ENCODE results near the gene STAC3. TPM values are rescaled to one million over a fixed set of nuclear protein-coding genes. Genes with fewer than 3 reads are reported as not detected.

STAC3 gene
- total RNA-seq, 1 experiment from 2014 or later, result 2.2 TPM

DNA sequence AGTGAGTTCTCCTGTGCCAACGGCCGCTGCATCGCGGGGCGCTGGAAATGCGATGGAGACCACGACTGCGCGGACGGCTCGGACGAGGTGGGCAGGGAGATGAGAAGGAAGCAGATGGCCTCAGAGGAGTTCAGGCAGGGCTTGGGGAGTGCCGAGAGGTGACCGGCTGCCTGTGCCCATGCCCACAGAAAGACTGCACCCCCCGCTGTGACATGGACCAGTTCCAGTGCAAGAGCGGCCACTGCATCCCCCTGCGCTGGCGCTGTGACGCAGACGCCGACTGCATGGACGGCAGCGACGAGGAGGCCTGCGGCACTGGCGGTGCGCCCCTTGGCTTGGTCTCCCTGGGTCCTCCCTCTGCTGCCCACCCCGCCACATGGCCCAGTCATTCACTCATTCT lies 47.8 kb downstream of the STAC3 start:
- no peak overlapping the region for H3K4me3 ChIP-seq
- no peaks in the 10 kb centered on the region for H3K9me2 ChIP-seq (ENCODE audit: insufficient read depth)
- no peak overlapping the region for H3K27ac ChIP-seq
- no peaks in the 10 kb centered on the region for H3K27me3 ChIP-seq (ENCODE audit: insufficient read depth, low read depth)
- DNase-seq, result no peak
- POLR2A ChIA-PET (ENCODE audit: unreplicated experiment), result no interaction called here
- no peak overlapping the region for H2AFZ ChIP-seq
- H3K79me2 ChIP-seq (ENCODE audit: low read depth), result no peaks in the 10 kb centered on the region
- intact Hi-C loops (cut with micrococcal nuclease; ENCODE audit: unreplicated experiment), result no loop called here
- TF ChIP-seq, protein P1, sequence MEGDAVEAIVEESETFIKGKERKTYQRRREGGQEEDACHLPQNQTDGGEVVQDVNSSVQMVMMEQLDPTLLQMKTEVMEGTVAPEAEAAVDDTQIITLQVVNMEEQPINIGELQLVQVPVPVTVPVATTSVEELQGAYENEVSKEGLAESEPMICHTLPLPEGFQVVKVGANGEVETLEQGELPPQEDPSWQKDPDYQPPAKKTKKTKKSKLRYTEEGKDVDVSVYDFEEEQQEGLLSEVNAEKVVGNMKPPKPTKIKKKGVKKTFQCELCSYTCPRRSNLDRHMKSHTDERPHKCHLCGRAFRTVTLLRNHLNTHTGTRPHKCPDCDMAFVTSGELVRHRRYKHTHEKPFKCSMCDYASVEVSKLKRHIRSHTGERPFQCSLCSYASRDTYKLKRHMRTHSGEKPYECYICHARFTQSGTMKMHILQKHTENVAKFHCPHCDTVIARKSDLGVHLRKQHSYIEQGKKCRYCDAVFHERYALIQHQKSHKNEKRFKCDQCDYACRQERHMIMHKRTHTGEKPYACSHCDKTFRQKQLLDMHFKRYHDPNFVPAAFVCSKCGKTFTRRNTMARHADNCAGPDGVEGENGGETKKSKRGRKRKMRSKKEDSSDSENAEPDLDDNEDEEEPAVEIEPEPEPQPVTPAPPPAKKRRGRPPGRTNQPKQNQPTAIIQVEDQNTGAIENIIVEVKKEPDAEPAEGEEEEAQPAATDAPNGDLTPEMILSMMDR (conservative IDR thresholded peaks at IDR 0.05), result no peak
- TF ChIP-seq EZH2 (IDR thresholded peaks at IDR 0.05; ENCODE audit: low read depth), result no peak
- H3F3A ChIP-seq (ENCODE audit: insufficient read depth, low read depth), result no peaks in the 10 kb centered on the region
- no TSS peak for BruUV-seq (replicated peaks)
- no peak overlapping the region for H3K4me2 ChIP-seq
- CTCF ChIA-PET, result no interaction called here
- H3K36me3 ChIP-seq (ENCODE audit: low read depth), result no peaks in the 10 kb centered on the region
- H4K20me1 ChIP-seq (ENCODE audit: insufficient read depth), result no peaks in the 10 kb centered on the region
- no peaks in the 10 kb centered on the region for H3K9me3 ChIP-seq (ENCODE audit: insufficient read depth, low read depth)
- H3K4me1 ChIP-seq (replicated peaks; ENCODE audit: insufficient read depth), result no peaks in the 10 kb centered on the region

DNA sequence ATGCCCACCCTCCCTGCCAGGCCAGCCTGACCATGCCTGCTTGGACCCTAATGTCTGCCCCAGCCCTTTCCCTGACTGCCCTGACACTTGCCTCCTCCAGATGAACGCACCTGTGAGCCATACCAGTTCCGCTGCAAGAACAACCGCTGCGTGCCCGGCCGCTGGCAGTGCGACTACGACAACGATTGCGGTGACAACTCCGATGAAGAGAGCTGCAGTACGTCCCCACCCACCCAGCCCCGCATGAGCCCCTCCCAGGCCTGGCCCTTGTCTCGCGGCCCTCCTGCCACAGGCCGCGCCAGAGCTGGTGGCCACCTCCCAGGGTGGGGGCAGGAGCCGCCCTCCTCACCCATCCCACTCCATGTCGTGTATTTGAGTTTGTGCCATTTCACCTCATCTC lies 48.7 kb downstream of the STAC3 start:
- ChIA-PET POLR2A (ENCODE audit: unreplicated experiment) (no interaction called here), CTCF (no interaction called here)
- no peaks in the 10 kb centered on the region for H3K79me2 ChIP-seq (ENCODE audit: low read depth)
- no TSS peak for BruUV-seq (replicated peaks)
- H3K4me1 ChIP-seq (replicated peaks; ENCODE audit: insufficient read depth), result no peaks in the 10 kb centered on the region
- H4K20me1 ChIP-seq (ENCODE audit: insufficient read depth), result no peaks in the 10 kb centered on the region
- no peaks in the 10 kb centered on the region for H3K9me3 ChIP-seq (ENCODE audit: insufficient read depth, low read depth)
- no peak overlapping the region for H2AFZ ChIP-seq
- intact Hi-C loops (cut with micrococcal nuclease; ENCODE audit: unreplicated experiment), result no loop called here
- H3F3A ChIP-seq (ENCODE audit: insufficient read depth, low read depth), result no peaks in the 10 kb centered on the region
- H3K4me3 ChIP-seq, result no peak overlapping the region
- DNase-seq, result no peak
- no peak overlapping the region for H3K4me2 ChIP-seq
- no peaks in the 10 kb centered on the region for H3K27me3 ChIP-seq (ENCODE audit: insufficient read depth, low read depth)
- TF ChIP-seq EZH2 (IDR thresholded peaks at IDR 0.05; ENCODE audit: low read depth), result no peak
- TF ChIP-seq, protein P1 (conservative IDR thresholded peaks at IDR 0.05), result no peak
- no peaks in the 10 kb centered on the region for H3K36me3 ChIP-seq (ENCODE audit: low read depth)
- H3K27ac ChIP-seq, result no peak overlapping the region
- H3K9me2 ChIP-seq (ENCODE audit: insufficient read depth), result no peaks in the 10 kb centered on the region

DNA sequence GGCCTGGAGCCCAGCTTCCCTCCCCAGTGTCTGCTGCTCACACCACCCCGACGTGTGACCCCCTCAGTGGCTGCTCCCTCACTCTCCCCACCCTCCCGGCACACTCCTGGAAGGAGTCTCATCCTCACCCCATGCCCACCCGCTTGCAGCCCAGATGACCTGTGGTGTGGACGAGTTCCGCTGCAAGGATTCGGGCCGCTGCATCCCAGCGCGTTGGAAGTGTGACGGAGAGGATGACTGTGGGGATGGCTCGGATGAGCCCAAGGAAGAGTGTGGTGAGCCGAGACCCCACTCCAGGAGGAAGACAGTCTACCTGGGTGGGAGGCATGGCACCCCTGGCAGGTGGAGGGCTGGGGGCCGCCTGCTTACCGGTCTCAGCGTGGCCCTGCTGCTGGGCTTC lies 49.4 kb downstream of the STAC3 start:
- intact Hi-C loops (cut with micrococcal nuclease; ENCODE audit: unreplicated experiment), result no loop called here
- POLR2A ChIA-PET (ENCODE audit: unreplicated experiment), result no interaction called here
- DNase-seq, result no peak
- CTCF ChIA-PET, result no interaction called here
- Histone ChIP-seq H4K20me1 (ENCODE audit: insufficient read depth) (no peaks in the 10 kb centered on the region), H2AFZ (no peak overlapping the region), H3K4me2 (no peak overlapping the region), H3K36me3 (ENCODE audit: low read depth) (no peaks in the 10 kb centered on the region), H3K27ac (no peak overlapping the region), H3K27me3 (ENCODE audit: insufficient read depth, low read depth) (no peaks in the 10 kb centered on the region), H3K4me1 (replicated peaks; ENCODE audit: insufficient read depth) (no peaks in the 10 kb centered on the region), H3K4me3 (no peak overlapping the region), H3K79me2 (ENCODE audit: low read depth) (no peaks in the 10 kb centered on the region), H3K9me3 (ENCODE audit: insufficient read depth, low read depth) (no peaks in the 10 kb centered on the region), H3F3A (ENCODE audit: insufficient read depth, low read depth) (no peaks in the 10 kb centered on the region), H3K9me2 (ENCODE audit: insufficient read depth) (no peaks in the 10 kb centered on the region)
- BruUV-seq (replicated peaks), result no TSS peak
- TF ChIP-seq, protein P1 (conservative IDR thresholded peaks at IDR 0.05), result no peak
- TF ChIP-seq EZH2 (IDR thresholded peaks at IDR 0.05; ENCODE audit: low read depth), result no peak

Measured in PC-9 (cell line).